Transverse colon (tissue), 4 donors: ENCODE results near the gene DDRGK1. TPM values are rescaled to one million over a fixed set of nuclear protein-coding genes. Genes with fewer than 3 reads are reported as not detected.

Experiments used
- DNase-seq: peaks from one replicate; pipeline ENCODE4 v3.0.0-alpha.2; 2019
- H3K27ac ChIP-seq, 4 donors: fragments of 200-600 bp; sonication (generic); 2 replicates each; pipeline ENCODE4 v1.5.1; 2016 to 2018; ENCODE audit warnings: inconsistent platforms in 4 of 4
- H3K27me3 ChIP-seq: fragments of 200-600 bp; sonication (generic); 2 replicates; pipeline ENCODE4 v1.5.1; 2017; ENCODE audit warnings: inconsistent platforms
- H3K36me3 ChIP-seq, 4 donors: fragments of 200-600 bp; sonication (generic); 2 replicates each; pipeline ENCODE4 v1.5.1; 2017 to 2019; ENCODE audit warnings: inconsistent platforms in 4 of 4
- H3K4me1 ChIP-seq, 4 donors: fragments of 200-600 bp; sonication (generic); 2 replicates each; pipeline ENCODE4 v1.5.1; 2017 to 2020; ENCODE audit warnings: inconsistent platforms in 4 of 4
- H3K4me3 ChIP-seq, 4 donors: fragments of 200-600 bp; sonication (generic); 1 replicate in 1 of 4; 2 replicates in 3 of 4; pipeline versions ENCODE4 v1.5.1 to v1.6.1; 2017 to 2019; ENCODE audit warnings: inconsistent platforms in 4 of 4
- H3K9me3 ChIP-seq, 2 donors: fragments of 200-600 bp; sonication (generic); 2 replicates each; pipeline ENCODE4 v1.5.1; 2017 to 2019; ENCODE audit warnings: inconsistent platforms in 2 of 2
- EP300 ChIP-seq: sonication (generic); formaldehyde crosslinking; IDR thresholded peaks from one replicate; pipeline ENCODE4 v1.6.1; 2017; ENCODE audit warnings: antibody characterized with exemption, low read depth
- POLR2A ChIP-seq: fragments of 450-650 bp; IDR thresholded peaks from one replicate; pipeline ENCODE4 v1.6.1; 2016; ENCODE audit warnings: antibody characterized with exemption, mild to moderate bottlenecking, moderate library complexity
- POLR2AphosphoS5 ChIP-seq, 3 donors: sonication (generic); formaldehyde crosslinking; IDR thresholded peaks; one replicate each; pipeline ENCODE4 v1.6.1; 2016; ENCODE audit warnings: antibody characterized with exemption in 3 of 3
- WGBS, 2 donors: methylation state at CpG; one replicate each; pipeline ENCODE4 v1.1.5; 2018; ENCODE audit warnings: low coverage in 1 of 2; 5-methylcytosine and 5-hydroxymethylcytosine counted together
- in situ Hi-C, 4 donors: fragments of 200-750 bp; cut with MboI; loops; one replicate each; pipeline versions ENCODE4 v1.15.0 to v1.15.1; 2017; ENCODE audit warnings: low sequenced_read_pairs in 3 of 4, low pct_ligation_motif_present in 1 of 4, low pct_unique_long_range_greater_than_20kb in 1 of 4
- intact Hi-C: fragments of 100-400 bp; cut with DNase I; formaldehyde crosslinking; loops from one replicate; pipeline ENCODE4 v1.15.1; 2023; ENCODE audit warnings: low total_unique reads
- total RNA-seq, 4 donors: library from RNA; depleted of rRNA; stranded (reverse); fragments of >200 nt; gene quantifications; one replicate each; pipeline ENCODE4 v1.1.0, GENCODE V29; 2016
- TF ChIP-seq, protein P1 (sequence below), 5 experiments: fragments of 200-600 bp in 3 of 5; fragments of 450-650 bp in 2 of 5; sonication (generic) in 3 of 5; IDR thresholded peaks; 1 replicate in 2 of 5; 2 replicates in 3 of 5; pipeline ENCODE4 v1.5.1; 2016 to 2017; ENCODE audit warnings: antibody characterized with exemption in 5 of 5, inconsistent platforms in 3 of 5, mild to moderate bottlenecking in 2 of 5, moderate library complexity in 1 of 5

Gene DDRGK1
- total RNA-seq, 4 donors from 2014 or later: 47.0 to 85.6 (median 80.4) TPM

DNA sequence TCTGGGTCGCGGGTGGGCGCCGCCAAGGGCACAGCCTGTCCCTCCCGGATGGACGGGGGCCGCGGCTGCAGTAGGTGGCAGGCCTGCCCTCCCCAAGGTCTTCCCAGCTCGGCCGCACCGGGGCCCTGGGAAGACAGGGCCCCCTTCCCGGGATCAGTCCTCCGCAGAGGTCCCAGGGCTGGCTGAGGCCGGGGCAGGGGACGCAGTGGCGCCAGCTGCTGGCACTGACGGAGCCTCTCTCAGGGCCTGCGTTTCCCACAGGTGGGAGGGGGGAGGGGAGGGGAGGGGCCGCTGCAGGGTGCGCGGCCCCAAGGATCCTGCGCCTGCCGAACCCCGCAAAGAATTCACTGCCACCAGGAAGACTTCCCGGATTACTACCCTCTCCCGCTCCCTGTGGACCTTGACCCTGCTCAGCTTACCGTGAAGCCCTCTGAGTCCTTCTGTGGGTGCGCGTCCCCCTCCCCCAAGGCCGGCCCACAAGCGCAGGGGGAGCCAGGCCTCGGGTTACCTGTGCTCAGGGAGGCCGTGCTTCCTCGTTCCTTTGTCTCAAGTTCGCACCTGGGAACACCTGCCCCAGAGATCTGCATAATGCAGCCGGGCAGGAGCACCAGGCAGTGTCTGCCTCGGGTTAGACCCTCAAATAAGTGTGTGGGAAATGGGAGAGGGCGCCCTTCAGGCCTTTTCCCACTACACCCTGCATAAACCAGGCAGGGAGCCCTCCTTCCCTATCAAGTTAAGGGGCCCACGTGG is 36.2 kb downstream of the DDRGK1 start:
- in situ Hi-C loops (no loop called here), intact Hi-C loops (no loop called here)
- Histone ChIP-seq H3K4me3 (peak overlapping the region in 3 of 4 donors; percentile 24 to 46 (median 39)), H3K27ac (peak overlapping the region in 2 of 4 donors; percentile 10 to 12), H3K27me3 (peaks cover 26% of the 10 kb centered on the region), H3K36me3 (no peaks in the 10 kb centered on the region), H3K9me3 (no peaks in the 10 kb centered on the region), H3K4me1 (peaks cover 6 to 24% (median 11%) of the 10 kb centered on the region in 4 donors)
- DNase-seq: peak; percentile 64
- TF ChIP-seq POLR2A: no peak
- TF ChIP-seq, protein P1, sequence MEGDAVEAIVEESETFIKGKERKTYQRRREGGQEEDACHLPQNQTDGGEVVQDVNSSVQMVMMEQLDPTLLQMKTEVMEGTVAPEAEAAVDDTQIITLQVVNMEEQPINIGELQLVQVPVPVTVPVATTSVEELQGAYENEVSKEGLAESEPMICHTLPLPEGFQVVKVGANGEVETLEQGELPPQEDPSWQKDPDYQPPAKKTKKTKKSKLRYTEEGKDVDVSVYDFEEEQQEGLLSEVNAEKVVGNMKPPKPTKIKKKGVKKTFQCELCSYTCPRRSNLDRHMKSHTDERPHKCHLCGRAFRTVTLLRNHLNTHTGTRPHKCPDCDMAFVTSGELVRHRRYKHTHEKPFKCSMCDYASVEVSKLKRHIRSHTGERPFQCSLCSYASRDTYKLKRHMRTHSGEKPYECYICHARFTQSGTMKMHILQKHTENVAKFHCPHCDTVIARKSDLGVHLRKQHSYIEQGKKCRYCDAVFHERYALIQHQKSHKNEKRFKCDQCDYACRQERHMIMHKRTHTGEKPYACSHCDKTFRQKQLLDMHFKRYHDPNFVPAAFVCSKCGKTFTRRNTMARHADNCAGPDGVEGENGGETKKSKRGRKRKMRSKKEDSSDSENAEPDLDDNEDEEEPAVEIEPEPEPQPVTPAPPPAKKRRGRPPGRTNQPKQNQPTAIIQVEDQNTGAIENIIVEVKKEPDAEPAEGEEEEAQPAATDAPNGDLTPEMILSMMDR (IDR thresholded peaks at IDR 0.05): no peak
- TF ChIP-seq EP300: no peak
- TF ChIP-seq POLR2AphosphoS5 (IDR thresholded peaks at IDR 0.05): no peak
- WGBS, 2 donors: 30% methylated on average over 28 of the region's 39 CpGs; no CpG with 5 or more reads in 1 of the 2 donors

DNA sequence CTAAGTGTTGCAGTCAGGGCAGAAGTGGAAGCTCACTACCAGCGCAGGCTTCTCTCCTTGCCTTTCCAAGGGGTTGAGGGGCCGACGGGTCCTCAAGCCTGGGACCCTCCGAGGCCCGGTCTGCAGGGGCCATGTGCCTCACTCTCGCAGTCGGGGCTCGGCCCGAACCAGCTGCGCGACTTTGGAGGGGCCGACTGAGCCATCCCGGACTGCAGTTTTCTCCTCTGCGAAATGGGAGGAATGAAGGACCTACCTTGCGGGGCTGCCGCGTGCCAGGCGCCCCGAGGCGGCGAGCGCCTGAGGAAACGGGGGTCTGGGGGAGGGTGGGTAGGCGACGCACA is 36.8 kb downstream of the DDRGK1 start:
- H3K4me1 ChIP-seq: peaks cover 3 to 20% (median 7%) of the 10 kb centered on the region in 4 donors
- in situ Hi-C loops (no loop called here), intact Hi-C loops (no loop called here)
- peaks cover 26% of the 10 kb centered on the region for H3K27me3 ChIP-seq
- H3K27ac ChIP-seq: peak overlapping the region in 2 of 4 donors; percentile 10 to 12
- no peak for DNase-seq
- no peak for TF ChIP-seq POLR2AphosphoS5 (IDR thresholded peaks at IDR 0.05)
- TF ChIP-seq POLR2A: no peak
- TF ChIP-seq, protein P1 (IDR thresholded peaks at IDR 0.05): no peak
- no peak for TF ChIP-seq EP300
- H3K36me3 ChIP-seq: no peaks in the 10 kb centered on the region
- 36% methylated on average over 23 of the region's 25 CpGs; no CpG with 5 or more reads in 1 of the 2 donors for WGBS, 2 donors
- H3K4me3 ChIP-seq: peak overlapping the region in 3 of 4 donors; percentile 24 to 46 (median 39)
- no peaks in the 10 kb centered on the region for H3K9me3 ChIP-seq

DNA sequence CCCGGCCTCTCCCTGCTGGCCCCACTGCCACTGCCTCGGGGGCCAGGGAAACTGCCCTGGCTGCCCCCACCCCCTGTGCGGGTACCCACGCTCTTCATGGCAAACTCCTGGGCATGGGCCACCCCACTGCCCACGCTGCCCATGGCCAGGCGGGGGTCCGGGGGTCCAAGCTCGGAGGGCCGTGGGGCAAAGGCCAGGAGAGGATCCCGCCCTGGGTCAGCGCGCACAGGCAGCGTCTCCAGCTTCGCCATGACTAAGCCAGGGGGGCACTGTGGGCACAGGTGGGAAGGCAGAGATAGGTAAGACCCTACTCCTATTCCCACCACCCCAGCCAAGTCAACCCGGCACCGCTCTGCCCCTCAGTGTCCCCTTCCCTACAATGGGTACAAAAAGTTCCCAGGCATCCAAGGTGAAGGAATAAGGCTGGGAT is 37.6 kb downstream of the DDRGK1 start:
- Histone ChIP-seq H3K36me3 (no peaks in the 10 kb centered on the region), H3K27ac (no peak overlapping the region), H3K4me3 (no peak overlapping the region), H3K27me3 (peaks cover 18% of the 10 kb centered on the region), H3K4me1 (peaks cover 0 to 17% (median 3%) of the 10 kb centered on the region in 4 donors), H3K9me3 (no peaks in the 10 kb centered on the region)
- intact Hi-C loops (no loop called here), in situ Hi-C loops (no loop called here)
- 94% methylated on average over 11 of the region's 16 CpGs; no CpG with 5 or more reads in 1 of the 2 donors for WGBS, 2 donors
- TF ChIP-seq POLR2AphosphoS5 (IDR thresholded peaks at IDR 0.05) (no peak), POLR2A (no peak), EP300 (no peak)
- TF ChIP-seq, protein P1 (IDR thresholded peaks at IDR 0.05): no peak
- no peak for DNase-seq

DNA sequence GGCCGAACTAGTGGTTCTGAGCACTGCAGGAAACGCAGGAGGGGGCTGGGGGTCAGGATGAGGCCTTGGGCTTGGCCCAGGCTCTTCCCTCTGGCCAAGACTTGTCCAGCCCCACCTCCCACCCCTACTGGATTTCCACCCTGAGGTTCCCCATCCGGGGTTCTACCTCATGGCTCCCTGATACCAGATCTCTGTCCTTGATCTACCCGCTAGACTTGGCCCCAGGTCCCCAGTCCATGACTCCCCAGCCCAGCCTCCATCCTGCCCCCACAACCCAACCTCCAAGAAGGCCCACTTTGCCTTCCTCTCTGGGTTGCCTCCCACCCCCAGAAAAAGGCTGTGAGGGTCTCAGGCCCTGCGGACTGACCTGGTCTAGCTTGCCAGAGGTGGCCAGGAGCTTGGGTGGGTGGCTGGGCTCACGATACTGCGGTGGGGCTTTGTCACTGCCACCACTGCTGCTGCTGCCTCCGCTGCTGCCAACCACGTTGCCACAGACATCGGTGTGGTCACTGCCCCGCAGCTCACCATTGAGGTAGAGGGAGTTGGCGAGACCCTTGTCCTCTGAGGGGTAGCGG is 38.1 kb downstream of the DDRGK1 start:
- intact Hi-C loops: no loop called here
- no peak for DNase-seq
- in situ Hi-C loops: no loop called here
- WGBS, 2 donors: 89% methylated on average over 10 of the region's 13 CpGs; no CpG with 5 or more reads in 1 of the 2 donors
- Histone ChIP-seq H3K4me3 (no peak overlapping the region), H3K9me3 (no peaks in the 10 kb centered on the region), H3K4me1 (peaks cover 0 to 17% (median 3%) of the 10 kb centered on the region in 4 donors), H3K27me3 (peaks cover 17% of the 10 kb centered on the region), H3K36me3 (no peaks in the 10 kb centered on the region), H3K27ac (no peak overlapping the region)
- TF ChIP-seq POLR2A: no peak
